Measurements from ENCODE around the gene DDR2. TPM values are rescaled to one million over a fixed set of nuclear protein-coding genes. Genes with fewer than 3 reads are reported as not detected.
A peak's percentile ranks its signal among the peaks of the same experiment; 100 is the strongest.

DDR2 gene
- polyA plus RNA-seq, 1 of the 3 experiments (the other 2 are of a cell fraction): 34.0 TPM

GRCh38 chr1:162678439-162678838 is 46.2 kb downstream of the DDR2 start:
- peak in 1 of 2 experiments; percentile 20; a peak in 1 of 4 replicates for TF ChIP-seq EP300 (IDR thresholded peaks at IDR 0.05; ENCODE audit: borderline replicate concordance in 1 of 2, low read depth in 1 of 2, low read length in 1 of 2)
- peak; percentile 69 for TF ChIP-seq TCF12 (IDR thresholded peaks at IDR 0.05)
- no peak for TF ChIP-seq GABPA (IDR thresholded peaks at IDR 0.05; ENCODE audit: low read depth)
- no peak for TF ChIP-seq TAF1 (IDR thresholded peaks at IDR 0.05; ENCODE audit: borderline replicate concordance, low read depth, low read length)
- TF ChIP-seq IRF3 (IDR thresholded peaks at IDR 0.05; ENCODE audit: low read depth, low read length): no peak
- TF ChIP-seq NFIC (IDR thresholded peaks at IDR 0.05; ENCODE audit: borderline replicate concordance): peak; percentile 89
- peak; percentile 54; the same call in 1 of the 2 replicates for TF ChIP-seq FOSL2 (IDR thresholded peaks at IDR 0.05; ENCODE audit: borderline replicate concordance, low read depth)
- TF ChIP-seq FOXM1 (IDR thresholded peaks at IDR 0.05; ENCODE audit: low read depth): no peak
- TF ChIP-seq, protein P1, sequence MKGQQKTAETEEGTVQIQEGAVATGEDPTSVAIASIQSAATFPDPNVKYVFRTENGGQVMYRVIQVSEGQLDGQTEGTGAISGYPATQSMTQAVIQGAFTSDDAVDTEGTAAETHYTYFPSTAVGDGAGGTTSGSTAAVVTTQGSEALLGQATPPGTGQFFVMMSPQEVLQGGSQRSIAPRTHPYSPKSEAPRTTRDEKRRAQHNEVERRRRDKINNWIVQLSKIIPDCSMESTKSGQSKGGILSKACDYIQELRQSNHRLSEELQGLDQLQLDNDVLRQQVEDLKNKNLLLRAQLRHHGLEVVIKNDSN (IDR thresholded peaks at IDR 0.05; ENCODE audit: borderline replicate concordance, low read depth): no peak
- TF ChIP-seq, protein P2, sequence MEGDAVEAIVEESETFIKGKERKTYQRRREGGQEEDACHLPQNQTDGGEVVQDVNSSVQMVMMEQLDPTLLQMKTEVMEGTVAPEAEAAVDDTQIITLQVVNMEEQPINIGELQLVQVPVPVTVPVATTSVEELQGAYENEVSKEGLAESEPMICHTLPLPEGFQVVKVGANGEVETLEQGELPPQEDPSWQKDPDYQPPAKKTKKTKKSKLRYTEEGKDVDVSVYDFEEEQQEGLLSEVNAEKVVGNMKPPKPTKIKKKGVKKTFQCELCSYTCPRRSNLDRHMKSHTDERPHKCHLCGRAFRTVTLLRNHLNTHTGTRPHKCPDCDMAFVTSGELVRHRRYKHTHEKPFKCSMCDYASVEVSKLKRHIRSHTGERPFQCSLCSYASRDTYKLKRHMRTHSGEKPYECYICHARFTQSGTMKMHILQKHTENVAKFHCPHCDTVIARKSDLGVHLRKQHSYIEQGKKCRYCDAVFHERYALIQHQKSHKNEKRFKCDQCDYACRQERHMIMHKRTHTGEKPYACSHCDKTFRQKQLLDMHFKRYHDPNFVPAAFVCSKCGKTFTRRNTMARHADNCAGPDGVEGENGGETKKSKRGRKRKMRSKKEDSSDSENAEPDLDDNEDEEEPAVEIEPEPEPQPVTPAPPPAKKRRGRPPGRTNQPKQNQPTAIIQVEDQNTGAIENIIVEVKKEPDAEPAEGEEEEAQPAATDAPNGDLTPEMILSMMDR (IDR thresholded peaks at IDR 0.05): no peak
- TF ChIP-seq MAX (IDR thresholded peaks at IDR 0.05; ENCODE audit: low read depth): 0 out of 2 replicates have a peak, but pooled peaks have one; percentile 43
- TF ChIP-seq SMC3 (IDR thresholded peaks at IDR 0.05; ENCODE audit: low read depth, low read length): no peak
- TF ChIP-seq TEAD4 (IDR thresholded peaks at IDR 0.05; ENCODE audit: borderline replicate concordance, insufficient read depth): 0 out of 2 replicates have a peak, but pooled peaks have one; percentile 31
- TF ChIP-seq NRF1 (IDR thresholded peaks at IDR 0.05; ENCODE audit: low read depth, low read length): no peak
- TF ChIP-seq CHD2 (IDR thresholded peaks at IDR 0.05; ENCODE audit: low read length, partially characterized antibody): no peak
- peak; percentile 74; the same call in 1 of the 2 replicates for TF ChIP-seq RXRA (IDR thresholded peaks at IDR 0.05; ENCODE audit: borderline replicate concordance, low read depth)
- TF ChIP-seq RCOR1 (IDR thresholded peaks at IDR 0.05; ENCODE audit: low read length): no peak
- TF ChIP-seq MEF2A (IDR thresholded peaks at IDR 0.05; ENCODE audit: borderline replicate concordance, low read depth): no peak
- TF ChIP-seq JUND (IDR thresholded peaks at IDR 0.05): peak; percentile 38
- peak overlapping the region; percentile 9; the same call in 1 of the 2 replicates for H3K4me2 ChIP-seq
- no peaks in the 10 kb centered on the region for H3K9me2 ChIP-seq
- H3K27me3 ChIP-seq (ENCODE audit: insufficient read depth): no peaks in the 10 kb centered on the region
- no peak for DNase-seq
- peaks cover 100% of the 10 kb centered on the region for H3K79me2 ChIP-seq (ENCODE audit: insufficient read depth)
- 22% methylated on average over 4 of the region's 4 CpGs for WGBS (ENCODE audit: low lambda C conversion rate)
- peaks cover 9 to 64% of the 10 kb centered on the region in 2 experiments for H3K4me1 ChIP-seq (ENCODE audit: control insufficient read depth in 1 of 2, insufficient read depth in 2 of 2, low read depth in 1 of 2, low read length in 1 of 2)
- CTCF ChIA-PET: interaction anchor here (1.7 kb wide), 1 partner anchor 65 kb away, joined by 8 read pairs; no protein-coding TSS in a partner anchor
- peaks cover 28% of the 10 kb centered on the region; the same call in 1 of the 2 replicates for H4K20me1 ChIP-seq (ENCODE audit: insufficient read depth)
- H3F3A ChIP-seq (replicated peaks; ENCODE audit: insufficient read depth): peaks cover 19% of the 10 kb centered on the region
- H3K4me3 ChIP-seq (ENCODE audit: low read depth in 2 of 2, low read length in 1 of 2): no peak overlapping the region
- POLR2A ChIA-PET: no interaction called here
- peak overlapping the region; percentile 69 to 78 for H3K27ac ChIP-seq (ENCODE audit: low read depth in 2 of 2, low read length in 1 of 2)
- no peak overlapping the region for H2AFZ ChIP-seq (ENCODE audit: low read depth)
- H3K9me3 ChIP-seq: peaks cover 6% of the 10 kb centered on the region; the same call in 1 of the 2 replicates
- H3K36me3 ChIP-seq (replicated peaks in 1 of 2; ENCODE audit: control insufficient read depth in 1 of 2, insufficient read depth in 2 of 2, low read length in 1 of 2): peaks cover 2 to 31% of the 10 kb centered on the region in 2 experiments
- no peak overlapping the region for H3K9ac ChIP-seq
